GM04504 (cell line): ENCODE measurements around the gene PRCD.
"Not testable (repeated sequence)": the region's sequence is repeated elsewhere in the genome, so short reads cannot be mapped to it uniquely, and the experiment has no call there.

Source experiments
- DNase-seq: peaks from one replicate; pipeline ENCODE4 v3.0.0-alpha.2; 2012; ENCODE audit warnings: low read depth

PRCD gene

GRCh38 chr17:76528156-76528527 is 11.7 kb upstream of the PRCD start:
- DNase-seq = no peak

GRCh38 chr17:76528528-76529223 is 11.2 kb upstream of the PRCD start:
- DNase-seq = no peak

GRCh38 chr17:76529224-76530094 is 10.4 kb upstream of the PRCD start:
- DNase-seq = peak; percentile 84

- no peak for DNase-seq
Observed at GRCh38 chr17:76530095-76530723, 9.6 kb upstream of the PRCD start.

GRCh38 chr17:76530811-76531485 is 8.9 kb upstream of the PRCD start:
- no peak for DNase-seq

GRCh38 chr17:76531486-76532038 is 8.3 kb upstream of the PRCD start:
- no peak for DNase-seq

GRCh38 chr17:76532072-76532651 is 7.7 kb upstream of the PRCD start:
- no peak for DNase-seq

GRCh38 chr17:76533640-76534359 is 6.0 kb upstream of the PRCD start:
- DNase-seq = not testable (repeated sequence)

GRCh38 chr17:76534831-76535732 is 4.8 kb upstream of the PRCD start:
- no peak for DNase-seq

GRCh38 chr17:76535788-76536510 is 3.9 kb upstream of the PRCD start:
- no peak for DNase-seq

GRCh38 chr17:76536511-76537287 is 3.1 kb upstream of the PRCD start:
- DNase-seq = no peak

- DNase-seq = no peak
Observed at GRCh38 chr17:76537288-76537577, 2.6 kb upstream of the PRCD start.

GRCh38 chr17:76537578-76538280 is 2.1 kb upstream of the PRCD start, which contains the start of gene CYGB:
CYGB (minus strand) TSS chr17:76537709; CDS start chr17:76537542, 167 bp downstream.
- no peak for DNase-seq

- no peak for DNase-seq
Observed at GRCh38 chr17:76538281-76538931, 1.4 kb upstream of the PRCD start.

- DNase-seq = no peak
Observed at GRCh38 chr17:76538941-76539570, 788 bp upstream of the PRCD start.

GRCh38 chr17:76540381-76541300 is 797 bp downstream of the PRCD start:
- DNase-seq = peak; percentile 86
